ENCODE results near the gene AGPAT4.
A peak's percentile ranks its signal among the peaks of the same experiment; 100 is the strongest.

Gene AGPAT4

GRCh38 chr6:161292145-161292544 lies 18.3 kb upstream of the AGPAT4 start:
- no peak overlapping the region for H3K4me3 ChIP-seq
- no peak overlapping the region for H3K27ac ChIP-seq

DNA sequence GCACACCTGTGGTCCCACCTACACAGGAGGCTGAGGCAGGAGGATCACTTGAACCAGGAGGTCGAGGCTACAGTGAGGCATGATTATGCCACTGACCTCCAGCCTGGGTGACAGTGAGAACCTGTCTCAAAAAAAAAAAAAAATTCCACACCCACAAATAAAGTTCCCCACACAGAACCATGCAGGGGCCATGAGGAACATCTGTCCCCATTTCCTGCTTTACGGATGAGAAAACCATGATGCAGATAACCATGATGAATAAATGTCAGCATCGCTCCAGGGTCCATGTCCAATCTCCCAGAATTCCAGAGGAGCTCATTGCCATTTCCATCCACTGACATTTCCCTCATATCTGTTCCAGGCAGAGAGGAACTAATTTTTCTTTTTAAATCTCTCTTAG lies 16.9 kb upstream of the AGPAT4 start:
- no peak overlapping the region for H3K4me3 ChIP-seq
- H3K27ac ChIP-seq, result no peak overlapping the region

DNA sequence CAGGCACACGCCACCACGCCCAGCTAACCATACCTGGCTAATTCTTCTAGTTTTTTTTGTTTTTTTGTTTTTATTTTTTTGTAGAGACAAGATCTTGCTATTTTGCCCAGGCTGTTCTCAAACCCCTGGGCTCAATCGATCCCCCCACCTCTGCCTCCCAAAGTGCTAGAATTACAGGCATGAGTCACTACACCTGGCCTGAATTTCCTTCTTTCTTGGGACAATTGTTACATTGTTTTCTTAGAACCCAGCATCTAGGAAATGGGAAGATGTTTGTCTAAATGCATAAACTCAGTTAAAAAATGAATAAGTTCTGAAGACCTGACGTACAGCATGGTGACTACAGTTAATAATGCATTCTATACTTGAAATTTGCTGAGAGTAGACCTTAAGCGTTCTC lies 10.8 kb upstream of the AGPAT4 start:
- H3K27ac ChIP-seq, result no peak overlapping the region
- H3K4me3 ChIP-seq, result no peak overlapping the region

DNA sequence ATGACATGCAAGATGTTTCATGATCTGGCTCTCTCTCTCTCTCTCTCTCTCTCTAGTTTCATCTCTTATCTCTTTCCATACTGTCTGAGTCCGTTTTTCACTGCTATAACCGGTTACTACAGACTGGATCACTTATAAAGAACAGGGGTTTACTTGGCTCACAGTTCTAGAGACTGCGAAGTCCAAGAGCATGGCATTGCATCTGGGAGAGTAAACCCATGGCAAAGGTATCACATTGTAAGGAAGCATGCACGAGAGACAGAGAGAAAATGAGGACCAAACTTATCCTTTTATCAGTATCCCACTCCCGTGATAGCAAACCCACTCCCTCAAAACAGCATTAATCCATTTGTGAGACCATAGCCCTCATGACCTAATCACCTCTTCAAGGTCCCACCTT lies 7.2 kb upstream of the AGPAT4 start:
- H3K27ac ChIP-seq, result no peak overlapping the region
- H3K4me3 ChIP-seq, result no peak overlapping the region

DNA sequence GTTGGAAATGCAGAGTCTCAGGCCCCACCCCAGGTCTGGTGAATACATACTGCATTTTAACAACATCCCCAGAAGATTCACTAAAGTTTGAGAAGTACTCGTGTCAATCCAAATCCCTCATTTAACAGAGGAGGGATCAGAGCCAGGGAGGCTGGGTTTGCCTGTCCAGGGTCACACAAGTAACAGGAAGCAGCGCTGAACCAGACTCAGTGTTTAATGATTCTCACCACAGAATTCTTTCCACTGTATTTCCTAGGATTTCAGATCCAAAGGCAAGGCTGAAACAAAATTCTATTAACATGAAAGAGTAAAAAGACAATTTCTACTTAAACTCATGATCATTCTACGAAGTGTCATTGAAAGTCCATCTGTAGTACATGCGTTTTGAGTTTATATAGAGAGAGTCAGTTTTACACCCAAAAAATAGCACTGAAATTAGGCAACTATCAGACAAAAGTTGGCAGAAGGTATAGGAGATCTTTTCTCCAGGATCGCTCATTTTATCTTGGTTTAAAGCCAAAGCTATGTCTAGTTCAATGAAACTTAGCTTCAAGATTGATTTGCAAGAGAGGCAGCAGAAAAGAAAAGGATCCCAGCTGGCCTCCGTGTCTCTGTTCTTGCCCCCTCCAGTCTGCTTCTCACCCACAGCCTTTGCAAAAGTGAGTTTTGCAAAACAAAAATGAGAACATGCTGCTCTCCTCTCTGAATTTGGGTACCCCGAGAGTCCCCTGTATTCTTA lies 6.0 kb upstream of the AGPAT4 start:
- Histone ChIP-seq H3K27ac (no peak overlapping the region), H3K4me3 (no peak overlapping the region)

- H3K4me3 ChIP-seq, result no peak overlapping the region
- no peak overlapping the region for H3K27ac ChIP-seq
These were observed 2.8 kb upstream of the AGPAT4 start for GRCh38 chr6:161276605-161277155.

DNA sequence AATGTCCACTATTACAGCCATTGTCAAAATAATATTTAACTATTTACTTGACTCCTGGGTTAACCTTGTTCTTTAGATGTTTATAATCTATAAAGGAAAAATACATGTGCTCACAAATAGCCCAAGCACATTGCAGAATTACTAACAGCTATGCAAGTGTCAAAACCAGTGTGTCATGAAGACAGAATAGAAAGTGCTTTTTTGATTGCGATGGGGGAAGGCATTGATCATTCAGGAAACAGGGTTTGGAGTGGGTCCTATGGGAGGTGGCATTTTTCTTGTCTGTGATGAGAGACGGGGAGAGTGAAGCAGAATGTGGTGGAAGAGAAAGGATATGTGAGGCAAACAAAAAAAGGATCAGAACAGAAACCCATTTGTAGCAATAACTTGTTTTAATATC lies 1.0 kb upstream of the AGPAT4 start:
- Histone ChIP-seq H3K27ac (peak overlapping the region in 1 of 21 experiments; percentile 75), H3K4me3 (no peak overlapping the region)

DNA sequence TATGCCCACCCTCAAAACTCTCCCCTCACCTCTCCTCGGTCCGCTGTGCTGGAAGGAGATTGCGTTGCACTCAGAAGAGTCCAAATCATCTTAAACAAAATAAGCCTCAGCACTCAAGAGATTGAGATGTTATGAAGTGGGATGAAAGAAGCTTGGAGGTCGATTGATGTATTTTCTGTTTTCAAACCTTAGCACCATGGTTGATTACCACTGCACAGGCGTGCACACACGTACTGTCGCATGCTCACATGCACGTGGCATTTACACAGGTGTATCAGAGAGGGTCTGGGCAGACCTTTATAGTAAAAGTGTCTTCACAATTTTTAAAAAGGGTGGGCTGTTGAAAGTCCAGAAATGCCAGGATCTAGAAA lies 612 bp upstream of the AGPAT4 start:
- H3K4me3 ChIP-seq, result peak overlapping the region; percentile 45 to 83 (median 66)
- peak overlapping the region in 18 of 21 experiments; percentile 10 to 86 (median 69) for H3K27ac ChIP-seq

GRCh38 chr6:161273274-161273751 lies 548 bp downstream of the AGPAT4 start:
- Histone ChIP-seq H3K4me3 (peak overlapping the region; percentile 45 to 83 (median 66)), H3K27ac (peak overlapping the region in 20 of 21 experiments; percentile 25 to 86 (median 76))

DNA sequence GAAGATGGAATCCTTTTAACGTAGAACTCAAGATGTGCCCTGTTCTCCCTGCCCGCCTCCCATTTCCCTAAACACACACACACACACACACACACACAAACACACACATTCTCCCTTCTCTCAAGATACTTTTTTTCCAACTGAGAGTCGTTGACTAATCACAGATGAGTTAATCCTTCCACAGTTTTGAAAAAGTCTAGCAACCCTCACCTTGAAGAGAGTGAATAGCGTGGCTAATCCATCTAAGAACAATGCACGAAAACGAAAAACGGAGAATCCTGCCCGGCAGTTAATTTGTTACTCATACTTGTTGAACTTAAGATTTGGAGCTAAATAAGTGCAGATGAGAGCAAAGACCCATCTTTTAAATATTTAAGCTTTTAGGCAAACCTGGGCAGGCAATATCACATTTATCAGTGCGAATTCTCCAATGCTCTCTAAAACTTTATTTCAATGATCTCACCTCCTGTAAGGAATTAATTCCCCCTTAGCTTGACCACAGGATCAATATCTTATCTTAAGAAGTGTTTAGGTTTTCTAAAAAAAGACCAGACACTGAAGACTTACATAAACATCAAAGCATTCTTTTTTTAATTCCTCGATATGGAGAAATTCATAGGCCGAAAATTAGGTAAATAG lies 1.1 kb downstream of the AGPAT4 start:
- Histone ChIP-seq H3K4me3 (peak overlapping the region; percentile 45 to 83 (median 66)), H3K27ac (peak overlapping the region in 6 of 21 experiments; percentile 67 to 86 (median 78))

GRCh38 chr6:161271343-161272030 lies 2.4 kb downstream of the AGPAT4 start:
- H3K4me3 ChIP-seq, result no peak overlapping the region
- no peak overlapping the region for H3K27ac ChIP-seq

DNA sequence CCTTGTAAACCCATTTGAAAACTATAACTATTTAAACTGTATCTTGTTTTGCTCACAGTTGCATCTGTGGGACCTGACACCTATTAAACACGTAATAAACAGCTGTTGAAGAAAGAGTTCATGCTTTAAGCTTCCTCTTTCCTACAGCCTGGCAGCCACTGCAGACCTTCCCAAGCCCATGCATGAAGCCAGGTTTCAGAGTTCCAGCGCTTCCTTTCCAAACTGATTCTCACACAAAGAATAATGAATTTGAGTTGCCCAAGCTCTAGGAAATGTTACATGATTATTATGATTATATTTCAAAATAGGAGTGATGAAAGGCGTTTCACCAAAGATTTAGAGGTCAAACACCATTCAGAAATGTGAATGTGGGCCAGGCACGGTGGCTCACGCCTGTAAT lies 3.7 kb downstream of the AGPAT4 start:
- no peak overlapping the region for H3K27ac ChIP-seq

GRCh38 chr6:161269310-161269709 lies 4.6 kb downstream of the AGPAT4 start:
- no peak overlapping the region for H3K4me3 ChIP-seq
- H3K27ac ChIP-seq, result no peak overlapping the region

More for the DNA sequence above, 3.7 kb downstream of the AGPAT4 start:
- no peak overlapping the region for H3K4me3 ChIP-seq

GRCh38 chr6:161268531-161269210 lies 5.2 kb downstream of the AGPAT4 start:
- no peak overlapping the region for H3K4me3 ChIP-seq
- H3K27ac ChIP-seq, result no peak overlapping the region

DNA sequence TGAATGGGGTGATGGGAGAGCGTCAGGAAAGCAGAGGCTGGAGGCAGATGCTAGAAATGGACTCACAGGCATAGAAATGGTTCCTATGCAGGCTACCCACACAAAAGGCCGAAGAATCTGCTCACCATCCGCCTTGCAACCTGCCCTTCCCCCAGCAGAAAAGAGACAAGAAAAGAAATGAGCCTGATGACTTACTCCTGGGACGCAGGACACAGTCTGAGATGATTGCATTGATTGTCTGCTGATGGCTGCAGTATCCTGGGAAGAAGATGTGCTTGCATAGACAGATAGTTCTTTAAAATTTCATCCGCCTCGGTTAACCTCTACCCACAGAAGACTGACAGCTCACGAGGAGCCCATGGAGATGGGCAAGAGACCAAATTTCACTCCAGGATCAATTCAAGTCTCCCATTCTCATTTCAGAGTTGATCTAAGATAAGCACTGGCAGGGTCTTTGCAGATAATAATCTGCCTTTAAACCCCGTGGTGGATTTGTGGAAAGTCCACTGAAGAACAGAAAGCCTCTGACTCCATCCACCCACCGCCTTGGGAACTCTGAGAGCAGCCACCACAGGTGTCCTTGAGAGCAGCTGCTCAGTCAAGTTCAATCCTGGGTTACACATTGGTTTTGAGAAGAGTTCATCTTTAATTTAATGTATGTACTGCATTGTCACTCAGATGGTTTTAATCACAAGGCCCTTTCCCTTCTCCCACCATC lies 7.2 kb downstream of the AGPAT4 start:
- H3K27ac ChIP-seq, result no peak overlapping the region
- no peak overlapping the region for H3K4me3 ChIP-seq

DNA sequence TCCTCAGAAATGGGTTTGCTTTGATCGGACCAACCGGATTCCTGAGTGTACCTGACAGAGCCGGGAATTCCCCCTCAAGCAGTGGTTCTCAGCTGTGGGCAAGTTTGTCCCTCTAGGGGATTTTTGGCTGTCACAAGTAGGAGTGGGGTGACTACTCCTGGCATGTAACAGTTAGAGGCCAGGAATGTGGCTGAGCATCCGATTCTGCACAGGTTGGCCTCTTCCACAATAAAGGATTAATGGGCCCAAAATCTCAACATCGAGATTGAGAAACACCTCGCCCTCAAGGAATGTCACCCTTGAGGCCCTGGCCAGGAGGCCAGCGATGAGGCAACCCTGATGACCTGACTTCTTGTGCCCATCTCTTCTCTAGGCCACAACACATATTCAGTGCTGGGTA lies 7.9 kb downstream of the AGPAT4 start:
- no peak overlapping the region for H3K27ac ChIP-seq

DNA sequence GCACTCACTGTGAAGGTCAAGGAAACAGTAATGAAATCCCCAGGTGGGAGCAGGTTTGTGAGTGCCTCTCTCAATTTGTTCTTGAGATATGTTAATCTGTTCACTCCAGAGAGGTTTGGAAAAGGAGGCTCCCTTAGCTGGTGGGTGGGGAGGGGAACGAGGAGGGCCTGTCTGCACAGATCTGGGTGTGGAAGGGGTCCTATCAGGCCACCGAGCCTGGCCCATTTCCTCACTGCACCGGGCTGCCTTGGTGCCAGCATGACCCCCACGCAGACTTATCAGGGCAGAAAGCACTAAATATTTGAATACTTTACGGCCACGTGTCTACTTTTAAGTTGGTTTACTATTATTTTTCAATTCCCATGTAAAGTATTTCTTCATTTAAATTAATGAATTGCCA lies 8.3 kb downstream of the AGPAT4 start:
- Histone ChIP-seq H3K4me3 (no peak overlapping the region), H3K27ac (no peak overlapping the region)

More for the DNA sequence above, 7.9 kb downstream of the AGPAT4 start:
- H3K4me3 ChIP-seq, result no peak overlapping the region

GRCh38 chr6:161264181-161264580 lies 9.7 kb downstream of the AGPAT4 start:
- Histone ChIP-seq H3K4me3 (no peak overlapping the region), H3K27ac (no peak overlapping the region)

DNA sequence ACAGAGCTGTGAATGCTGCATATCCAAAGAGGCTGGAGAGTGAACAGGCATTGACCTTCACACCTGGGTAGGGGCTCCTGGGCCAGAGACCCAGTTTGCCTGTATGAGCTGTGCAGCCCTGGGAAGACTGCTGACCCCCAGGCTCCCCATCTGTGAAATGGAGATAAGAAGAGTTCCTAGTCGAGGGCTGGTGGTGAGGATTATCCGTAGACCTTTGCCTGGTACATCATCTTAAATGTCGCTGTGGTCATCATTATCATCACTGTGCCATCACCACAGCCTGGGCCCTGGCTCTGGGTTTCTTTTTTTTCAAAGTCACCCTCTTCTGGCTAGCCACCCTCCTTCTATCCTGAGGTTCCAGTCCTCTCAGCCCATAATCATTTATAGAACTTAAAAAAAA lies 12.0 kb downstream of the AGPAT4 start:
- H3K27ac ChIP-seq, result no peak overlapping the region

More for the DNA sequence above, 12.0 kb downstream of the AGPAT4 start:
- H3K4me3 ChIP-seq, result no peak overlapping the region

Data from skin epidermis (tissue), 12 donors.